Activated T-cell treated with anti-CD3 and anti-CD28 coated beads for 1 hour (primary cell): ENCODE data around the gene MASP2.
"Not testable (repeated sequence)": the region's sequence is repeated elsewhere in the genome, so short reads cannot be mapped to it uniquely, and the experiment has no call there.

Experiments
- DNase-seq: peaks from one replicate; pipeline ENCODE4 v3.0.0-alpha.2; 2020; ENCODE audit warnings: low read depth

MASP2 gene

GRCh38 chr1:11046625-11047365 is at the start of gene MASP2:
Gene MASP2, minus strand, starts transcription at chr1:11047239. Its CDS starts 32 bp downstream, at chr1:11047207.
- DNase-seq = no peak

GRCh38 chr1:11083784-11084183 is 36.7 kb upstream of the MASP2 start:
- not testable (repeated sequence) for DNase-seq

- DNase-seq = no peak
These were observed 33.9 kb upstream of the MASP2 start for GRCh38 chr1:11080931-11081330.

- DNase-seq = no peak
These were observed 31.6 kb upstream of the MASP2 start for GRCh38 chr1:11078631-11079030.

GRCh38 chr1:11073398-11073797 is 26.4 kb upstream of the MASP2 start:
- not testable (repeated sequence) for DNase-seq

DNA sequence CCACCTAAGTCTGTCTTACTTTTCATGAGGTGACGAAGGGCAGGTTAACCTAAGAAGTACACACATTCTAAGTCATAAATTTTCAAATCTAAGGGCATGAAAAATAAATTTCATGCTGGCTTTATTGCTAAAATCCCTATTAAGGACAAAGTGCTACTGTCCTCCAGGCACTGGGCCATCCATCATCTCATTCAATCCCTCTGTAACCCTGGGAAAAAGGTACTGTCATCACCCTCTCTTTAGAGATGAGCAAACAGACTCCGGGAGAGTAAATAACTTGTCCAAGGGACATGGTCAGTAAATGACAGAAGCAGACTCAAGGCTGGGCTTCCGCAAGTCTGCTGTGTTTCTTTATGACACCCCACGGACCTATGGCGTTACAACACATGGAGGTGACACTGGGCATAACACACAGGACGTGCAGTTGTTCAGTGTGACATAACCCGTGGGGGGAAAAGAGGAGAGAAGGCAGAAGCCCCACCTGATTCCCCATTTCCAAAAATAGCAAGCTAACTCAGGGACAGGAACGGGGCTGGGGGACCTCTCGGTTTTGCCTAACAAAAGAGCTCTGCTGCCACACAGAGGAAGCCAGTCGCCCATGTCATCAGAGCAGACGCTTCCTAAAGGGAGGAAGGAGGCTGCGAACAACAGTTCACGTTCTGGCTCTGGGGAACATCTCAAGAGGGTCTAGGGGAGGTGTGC is 25.3 kb upstream of the MASP2 start:
- no peak for DNase-seq

GRCh38 chr1:11071463-11072215 is 24.6 kb upstream of the MASP2 start:
- DNase-seq = no peak

GRCh38 chr1:11070876-11071275 is 23.8 kb upstream of the MASP2 start:
- no peak for DNase-seq

DNA sequence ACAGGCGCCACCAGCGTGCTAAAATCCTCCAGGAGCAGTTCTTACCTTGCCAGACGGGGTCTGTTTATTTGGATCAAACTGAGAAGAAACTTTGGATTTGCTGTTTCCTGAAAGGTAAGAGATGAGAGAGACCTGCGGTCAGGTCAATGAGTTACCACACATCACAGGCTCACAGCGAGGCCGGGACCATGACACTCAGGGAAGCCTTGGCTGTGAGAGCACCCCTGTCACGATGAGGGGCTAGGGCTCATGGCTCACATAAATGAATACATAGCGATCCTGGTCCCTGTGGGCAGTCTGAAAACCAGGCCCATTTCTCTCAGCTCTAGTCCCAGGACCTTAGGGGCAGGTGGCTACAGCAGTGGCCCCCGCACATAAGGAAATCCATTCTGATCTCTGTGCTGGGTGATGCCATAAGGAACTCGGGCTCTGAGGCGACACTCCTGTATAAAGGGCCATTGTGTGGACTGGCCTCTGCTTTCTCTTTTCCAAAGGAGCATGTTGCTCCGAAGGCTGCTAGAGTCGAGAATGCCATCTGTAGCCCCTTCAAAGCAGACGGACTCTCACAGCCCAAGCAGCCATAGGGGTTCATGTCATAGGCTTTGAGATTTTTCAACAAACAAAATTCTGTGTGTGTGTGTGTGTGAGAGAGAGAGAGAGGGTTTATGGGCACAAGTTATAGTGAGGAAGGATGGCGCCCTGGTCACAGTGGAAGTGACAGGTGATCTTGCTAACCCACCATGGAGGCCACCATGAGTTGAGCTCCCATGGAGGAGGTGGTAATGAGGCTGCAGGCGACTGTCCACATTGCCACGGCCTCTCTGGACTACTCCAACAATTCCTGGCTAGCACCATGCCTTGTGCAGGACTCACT is 21.8 kb upstream of the MASP2 start:
- DNase-seq = no peak

DNA sequence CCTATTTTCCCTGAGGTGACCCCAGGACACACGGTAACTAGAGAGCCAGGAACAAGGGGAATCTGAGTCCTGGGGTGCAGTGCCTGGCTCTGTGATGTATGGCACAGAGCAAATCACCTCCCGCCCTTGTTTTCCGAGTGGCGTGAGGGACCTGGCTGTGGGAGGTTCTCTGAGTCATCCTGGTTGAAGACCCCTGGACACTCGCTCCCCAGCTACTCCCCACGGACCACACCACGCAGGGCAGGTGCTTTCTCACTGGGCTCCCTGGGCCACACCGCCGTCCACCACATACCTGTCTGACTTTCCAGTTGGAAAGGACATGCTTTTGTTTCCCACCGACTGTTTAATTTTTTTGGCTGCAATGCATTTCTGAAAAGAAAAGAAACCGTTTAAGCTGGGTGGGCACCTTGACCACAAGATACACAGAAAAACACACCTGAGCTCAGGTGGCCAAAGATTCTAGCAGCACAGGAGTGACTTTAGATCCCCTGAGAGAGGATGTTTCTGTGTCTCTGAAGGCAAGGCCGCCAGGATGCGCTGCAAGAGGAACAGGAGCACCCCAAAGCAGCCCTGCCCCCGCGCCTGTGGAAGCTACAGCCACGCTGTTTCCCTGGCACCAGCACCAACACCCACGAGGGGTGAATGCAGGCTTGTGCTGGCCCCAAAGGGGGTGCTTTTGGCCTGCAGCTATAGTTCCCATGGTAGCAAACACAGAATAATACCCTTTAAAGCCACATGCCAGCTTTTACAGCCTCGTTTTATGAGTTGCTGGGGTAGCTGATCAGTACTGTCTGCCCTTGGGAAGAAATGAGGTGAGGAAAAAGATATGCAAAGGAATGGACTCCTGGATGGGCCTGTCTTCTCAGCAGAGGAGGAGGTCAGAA is 20.9 kb upstream of the MASP2 start:
- DNase-seq = no peak

DNA sequence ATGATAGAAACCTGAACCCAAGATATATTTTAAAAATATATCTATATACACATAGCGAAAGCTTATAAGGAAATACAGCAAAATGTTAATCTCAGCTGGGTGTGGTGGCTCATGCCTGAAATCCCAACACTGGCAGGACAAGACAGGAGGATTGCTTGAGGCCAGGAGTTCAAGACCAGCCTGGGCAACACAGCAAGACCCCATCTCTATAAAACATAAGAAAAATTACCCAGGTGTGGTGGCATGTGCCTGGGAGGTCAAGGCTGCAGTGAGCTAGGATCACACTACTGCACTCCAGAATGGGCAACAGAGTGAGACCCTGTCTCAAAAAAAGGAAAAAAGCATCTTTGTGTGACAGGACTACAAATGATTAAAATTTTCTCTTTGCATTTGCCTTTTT is 18.8 kb upstream of the MASP2 start:
- DNase-seq = no peak

DNA sequence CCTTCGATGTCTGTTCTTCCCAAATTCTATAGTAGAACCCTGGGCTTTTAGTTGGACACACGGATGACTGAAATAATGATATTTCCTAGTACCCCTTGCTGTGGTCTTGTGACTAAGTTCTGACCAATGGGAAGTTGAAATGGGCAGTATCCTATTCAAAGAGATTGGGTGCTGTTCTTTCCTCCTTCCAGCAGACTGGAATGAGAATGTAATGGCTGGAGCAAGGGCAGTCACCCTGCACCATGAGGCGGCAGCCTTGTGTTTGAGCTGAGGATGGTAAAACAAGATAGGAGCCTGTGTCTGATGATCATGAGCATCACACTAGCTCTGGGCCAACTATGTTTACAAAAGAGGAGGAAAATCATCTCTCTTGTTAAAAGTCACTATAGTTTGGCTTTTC is 17.9 kb upstream of the MASP2 start:
- no peak for DNase-seq

DNA sequence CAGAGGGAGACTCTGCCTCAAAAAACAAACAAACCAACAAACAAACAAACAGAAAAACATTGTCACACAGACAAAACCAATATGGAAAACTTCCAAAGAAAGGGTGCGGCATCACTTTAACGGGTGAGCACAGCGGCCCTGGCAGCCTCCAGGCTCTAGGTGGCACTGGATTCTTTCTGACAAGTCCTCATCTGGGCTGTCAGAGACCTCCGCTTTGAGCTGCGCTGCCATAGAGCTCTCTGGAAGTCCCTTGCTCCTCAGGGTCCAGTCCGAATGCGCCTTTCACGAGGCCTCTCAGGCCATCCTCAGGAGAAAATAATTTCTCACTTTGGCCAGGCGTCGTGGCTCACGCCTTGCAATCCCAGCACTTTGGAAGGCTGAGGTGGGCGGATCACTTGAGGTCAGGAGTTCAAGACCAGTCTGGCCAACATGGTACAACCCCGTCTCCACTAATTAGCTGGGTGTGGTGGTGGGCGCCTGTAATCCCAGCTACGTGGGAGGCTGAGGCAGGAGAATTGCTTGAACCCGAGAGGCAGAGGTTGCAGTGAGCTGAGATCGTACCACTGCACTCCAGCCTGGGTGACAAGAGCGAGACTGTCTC is 17.0 kb upstream of the MASP2 start:
- not testable (repeated sequence) for DNase-seq

GRCh38 chr1:11062965-11063401 is 15.9 kb upstream of the MASP2 start:
- no peak for DNase-seq

- no peak for DNase-seq
These were observed 14.8 kb upstream of the MASP2 start for GRCh38 chr1:11061652-11062365.

- peak; percentile 87 for DNase-seq
These were observed 13.2 kb upstream of the MASP2 start, which contains the start of gene SRM for GRCh38 chr1:11059968-11060830. Gene SRM, minus strand, starts transcription at chr1:11060018. Its CDS starts 75 bp downstream, at chr1:11059943.

DNA sequence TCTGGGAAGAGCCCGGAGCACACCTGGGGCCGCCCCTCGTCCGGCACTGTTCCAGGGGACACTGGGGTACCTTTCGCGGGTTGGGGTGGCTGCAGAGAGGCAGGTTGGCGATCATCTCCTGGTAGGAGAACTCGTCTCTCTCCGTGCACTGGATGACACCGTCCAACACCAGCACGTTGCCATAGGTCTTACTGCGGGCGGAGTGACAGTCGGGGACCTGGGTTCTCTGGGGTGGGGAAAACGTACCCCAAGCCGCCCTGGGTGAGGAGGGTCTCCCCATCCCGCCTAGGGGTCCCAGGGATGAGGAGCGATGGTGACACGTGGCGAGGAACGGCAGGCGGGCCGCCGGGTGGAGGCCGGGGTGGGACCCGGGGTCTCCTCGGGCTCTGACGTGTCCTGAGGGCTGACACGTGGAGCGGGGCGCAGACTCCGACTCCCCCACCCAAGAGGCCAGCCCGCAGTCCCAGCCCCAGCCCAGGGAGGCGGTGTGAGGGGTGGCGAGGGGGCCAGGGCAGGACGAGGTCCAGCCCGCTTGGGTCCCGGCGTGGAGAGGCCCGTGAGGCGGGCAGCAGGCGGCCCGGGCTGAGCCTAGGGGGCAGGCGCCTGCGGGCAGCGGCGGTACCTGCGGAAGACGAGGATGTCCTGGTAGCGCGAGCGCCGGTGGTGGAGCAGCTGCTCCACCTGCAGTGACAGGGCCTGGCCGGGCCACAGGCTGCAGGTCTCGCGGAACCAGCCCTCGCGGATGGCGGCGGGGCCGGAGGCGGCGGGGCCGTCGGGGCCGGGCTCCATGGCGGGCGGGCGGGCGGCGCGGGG is 12.3 kb upstream of the MASP2 start:
- DNase-seq = no peak
